GM10266 (cell line): Measurements from ENCODE around the gene GTF2H3.

Experiments used
- DNase-seq: peaks from one replicate; pipeline ENCODE4 v3.0.0; 2012; ENCODE audit errors: extremely low spot score
- TF ChIP-seq, protein P1 (sequence below): IDR thresholded peaks from 2 replicates; pipeline ENCODE4 v1.5.1; 2012; ENCODE audit warnings: mild to moderate bottlenecking, low read depth; ENCODE audit not compliant: control insufficient read depth, insufficient read depth; ENCODE audit errors: missing control alignments

The GTF2H3 gene

DNA sequence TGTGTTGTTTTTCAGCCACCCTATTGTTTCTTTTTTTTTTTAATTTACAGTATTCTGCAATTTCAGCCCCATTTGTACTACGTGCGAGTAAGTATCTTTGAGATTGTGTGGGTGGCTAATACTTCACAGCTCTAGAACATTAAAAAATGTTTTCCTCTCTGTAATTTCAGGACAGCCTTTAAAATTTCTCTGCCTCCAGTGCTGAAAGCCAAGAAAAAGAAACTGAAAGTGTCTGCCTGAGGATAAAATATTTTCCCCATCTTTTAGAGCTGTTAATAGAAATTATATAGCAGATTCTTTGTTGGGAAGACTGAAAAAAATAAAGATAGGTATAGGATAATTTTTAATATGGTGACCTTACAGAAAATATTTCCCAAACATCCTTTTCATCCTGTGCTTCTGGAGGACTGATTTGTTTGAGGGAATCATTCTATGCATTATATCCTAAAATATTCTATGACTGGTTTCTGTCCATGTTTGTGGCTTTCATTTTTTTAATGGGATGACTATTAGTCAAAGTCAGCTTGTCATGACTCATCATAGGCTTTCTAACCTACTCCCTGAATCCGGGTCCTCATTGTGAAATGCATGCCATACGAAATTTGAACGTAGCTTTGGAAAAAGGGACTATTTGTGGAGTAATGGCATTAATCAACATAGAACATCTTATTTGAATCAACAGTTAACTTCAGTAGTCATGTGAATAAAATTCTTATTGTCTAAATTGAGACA lies 26.5 kb downstream of the GTF2H3 start:
- DNase-seq, result no peak
- TF ChIP-seq, protein P1, sequence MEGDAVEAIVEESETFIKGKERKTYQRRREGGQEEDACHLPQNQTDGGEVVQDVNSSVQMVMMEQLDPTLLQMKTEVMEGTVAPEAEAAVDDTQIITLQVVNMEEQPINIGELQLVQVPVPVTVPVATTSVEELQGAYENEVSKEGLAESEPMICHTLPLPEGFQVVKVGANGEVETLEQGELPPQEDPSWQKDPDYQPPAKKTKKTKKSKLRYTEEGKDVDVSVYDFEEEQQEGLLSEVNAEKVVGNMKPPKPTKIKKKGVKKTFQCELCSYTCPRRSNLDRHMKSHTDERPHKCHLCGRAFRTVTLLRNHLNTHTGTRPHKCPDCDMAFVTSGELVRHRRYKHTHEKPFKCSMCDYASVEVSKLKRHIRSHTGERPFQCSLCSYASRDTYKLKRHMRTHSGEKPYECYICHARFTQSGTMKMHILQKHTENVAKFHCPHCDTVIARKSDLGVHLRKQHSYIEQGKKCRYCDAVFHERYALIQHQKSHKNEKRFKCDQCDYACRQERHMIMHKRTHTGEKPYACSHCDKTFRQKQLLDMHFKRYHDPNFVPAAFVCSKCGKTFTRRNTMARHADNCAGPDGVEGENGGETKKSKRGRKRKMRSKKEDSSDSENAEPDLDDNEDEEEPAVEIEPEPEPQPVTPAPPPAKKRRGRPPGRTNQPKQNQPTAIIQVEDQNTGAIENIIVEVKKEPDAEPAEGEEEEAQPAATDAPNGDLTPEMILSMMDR, result no peak

DNA sequence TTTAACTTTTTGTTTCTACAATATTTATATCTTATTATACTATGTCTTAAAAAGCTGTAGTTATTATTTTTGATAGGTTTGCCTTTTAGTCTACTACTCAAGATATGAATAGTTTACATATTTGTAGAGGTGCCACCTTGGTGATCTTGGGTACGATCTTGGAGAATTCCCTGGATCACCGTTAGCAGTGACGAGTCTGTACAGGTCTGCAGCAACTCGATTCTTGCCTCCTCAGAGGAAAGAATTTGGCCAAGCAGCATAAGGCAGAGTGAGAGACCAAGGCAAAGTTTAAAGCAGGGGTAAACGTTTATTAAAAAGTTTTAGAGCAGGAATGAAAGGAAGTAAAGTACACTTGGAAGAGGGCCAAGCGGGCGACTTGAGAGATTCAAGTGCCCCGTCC lies 34.1 kb downstream of the GTF2H3 start:
- TF ChIP-seq, protein P1, result no peak
- no peak for DNase-seq

DNA sequence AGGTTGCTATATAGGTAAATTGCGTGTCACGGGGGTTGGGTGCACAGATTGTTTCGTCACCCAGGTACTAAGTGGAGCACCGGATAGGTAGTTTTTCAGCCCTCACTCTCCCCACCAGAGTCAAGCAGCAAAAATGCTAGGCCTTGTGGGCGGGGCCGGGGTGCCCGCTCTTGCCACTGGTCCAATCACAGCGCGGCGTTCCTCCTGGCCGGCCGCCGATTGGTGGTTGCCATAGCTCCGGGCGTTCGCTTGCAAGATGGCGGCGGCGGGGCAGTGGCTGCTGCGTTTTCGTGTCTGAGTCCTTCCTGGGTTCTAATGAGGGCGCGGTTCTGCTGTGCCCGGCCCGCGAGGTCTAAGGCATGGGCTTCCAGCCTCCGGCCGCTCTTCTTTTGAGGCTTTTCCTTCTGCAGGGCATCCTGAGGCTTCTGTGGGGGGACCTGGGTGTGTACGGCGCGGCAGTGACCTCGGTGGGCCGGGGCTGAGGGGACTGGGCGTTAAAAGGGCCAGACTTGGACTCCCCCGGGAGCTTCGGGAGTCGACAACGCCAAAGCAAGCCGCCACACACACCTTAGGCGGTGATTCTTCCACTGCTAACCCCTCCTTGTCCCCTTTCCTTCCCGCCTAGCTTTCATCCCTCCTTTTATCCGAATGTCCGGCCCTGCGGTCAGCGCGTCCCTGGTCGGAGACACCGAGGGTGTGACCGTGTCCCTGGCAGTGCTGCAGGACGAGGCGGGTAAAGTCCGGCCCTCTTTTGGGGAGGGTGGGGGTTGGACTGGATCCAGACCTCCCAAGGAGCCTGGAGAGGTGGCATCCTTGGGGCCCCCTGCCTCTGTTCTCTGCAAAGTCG lies 37.5 kb downstream of the GTF2H3 start, which contains the start of gene TCTN2:
Gene TCTN2, plus strand, starts transcription at position 232 of the 847 bp plus-strand sequence. Its CDS starts 128 bp downstream, at position 360.
- DNase-seq, result peak; percentile 95
- TF ChIP-seq, protein P1, result no peak

DNA sequence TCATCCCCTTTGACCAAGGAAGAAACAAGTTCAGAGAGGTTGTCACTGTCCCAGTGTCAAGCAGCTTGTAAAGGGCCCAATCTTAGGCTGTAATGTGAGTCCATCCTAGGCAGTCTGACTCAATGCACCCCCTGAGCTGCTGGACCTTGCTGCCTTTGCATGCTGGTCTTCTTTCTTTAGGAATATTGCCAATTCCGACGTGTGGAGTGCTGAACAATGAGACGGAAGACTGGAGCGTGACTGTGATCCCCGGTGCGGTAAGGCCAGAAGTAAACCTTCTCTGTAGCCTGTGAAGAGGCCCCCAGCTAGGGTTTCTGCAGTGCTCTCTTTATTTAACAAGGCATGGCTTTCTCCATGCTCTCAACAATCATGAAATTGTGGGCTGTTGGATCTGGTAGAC lies 38.2 kb downstream of the GTF2H3 start:
- TF ChIP-seq, protein P1, result no peak
- DNase-seq, result no peak

DNA sequence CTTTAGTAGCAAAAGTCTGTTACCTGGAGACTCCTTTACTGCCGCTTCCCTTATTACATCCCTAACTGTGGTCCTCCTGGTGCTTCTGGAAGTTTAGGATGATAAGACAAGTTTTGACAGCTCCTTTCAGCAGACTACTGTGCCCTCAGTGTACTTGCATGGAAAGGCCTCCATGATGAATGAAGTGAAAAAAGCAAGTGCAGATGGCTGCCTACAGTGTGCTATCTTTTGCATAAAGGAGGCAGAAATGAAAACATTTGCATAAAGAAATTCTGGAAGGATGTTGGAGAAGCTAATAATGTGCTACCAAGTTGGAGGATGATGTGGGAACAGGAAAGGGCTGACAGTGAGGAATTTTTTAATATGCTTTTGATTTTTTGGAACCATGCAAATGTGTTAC lies 41.8 kb downstream of the GTF2H3 start:
- TF ChIP-seq, protein P1, result no peak
- DNase-seq, result no peak

DNA sequence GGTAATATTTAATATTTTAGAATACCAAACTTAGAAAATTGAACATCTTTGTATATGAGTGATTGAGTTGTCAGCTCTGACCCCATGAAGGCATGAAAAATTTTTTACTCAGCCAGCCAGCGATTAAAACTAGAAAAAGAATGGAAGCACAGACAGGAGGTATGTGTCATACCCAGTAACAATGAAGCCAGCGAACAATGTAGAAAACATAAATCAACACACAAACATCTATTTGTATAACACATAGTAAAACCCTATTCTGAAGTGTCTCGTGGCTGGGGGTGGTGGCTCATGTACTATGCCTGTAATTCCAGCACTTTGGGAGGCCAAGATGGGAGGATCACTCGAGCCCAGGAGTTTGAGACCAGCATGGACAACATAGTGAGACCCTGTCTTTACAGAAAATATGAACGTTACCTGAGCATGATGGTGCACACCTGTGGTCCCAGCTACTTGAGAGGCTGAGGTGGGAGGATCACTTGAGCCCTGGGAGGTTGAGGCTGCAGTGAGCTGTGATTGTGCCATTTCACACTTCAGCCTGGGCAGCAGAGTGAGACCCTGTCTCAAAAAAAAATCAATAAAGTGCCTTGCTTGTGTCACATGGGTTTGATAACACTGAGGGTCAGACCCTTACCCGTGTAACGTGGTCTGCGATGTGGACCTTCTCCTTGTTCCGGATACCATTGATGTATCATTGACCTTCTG lies 43.1 kb downstream of the GTF2H3 start:
- TF ChIP-seq, protein P1, result no peak
- no peak for DNase-seq
